Osteoblast (primary cell): ENCODE data around the gene ERAP2. TPM values are rescaled to one million over a fixed set of nuclear protein-coding genes. Genes with fewer than 3 reads are reported as not detected.

ENCODE experiments used
- DNase-seq: peaks from one replicate; pipeline ENCODE4 v3.0.0; 2011; ENCODE audit warnings: low spot score, mixed read lengths; ENCODE audit not compliant: insufficient read length; ENCODE audit errors: missing footprints
- H2AFZ ChIP-seq: 2 replicates; pipeline ENCODE4 v1.6.0; 2011; ENCODE audit warnings: mild to moderate bottlenecking, low read length
- H3K27ac ChIP-seq: 2 replicates; pipeline ENCODE4 v1.5.1; 2011; ENCODE audit warnings: mild to moderate bottlenecking, low read depth, low read length, moderate library complexity
- H3K27me3 ChIP-seq: 2 replicates; pipeline ENCODE4 v1.6.0; 2012; ENCODE audit warnings: mild to moderate bottlenecking, control low read depth, inconsistent platforms, low read length, moderate library complexity; ENCODE audit not compliant: insufficient read depth
- H3K36me3 ChIP-seq: 2 replicates; pipeline ENCODE4 v1.5.1; 2011; ENCODE audit warnings: mild to moderate bottlenecking, low read length, control low read depth, moderate library complexity; ENCODE audit not compliant: insufficient read depth
- H3K4me1 ChIP-seq: 2 replicates; pipeline ENCODE4 v1.5.1; 2011; ENCODE audit warnings: mild to moderate bottlenecking, low read length, control low read depth, moderate library complexity; ENCODE audit not compliant: insufficient read depth
- H3K4me2 ChIP-seq: 2 replicates; pipeline ENCODE4 v1.6.0; 2011; ENCODE audit warnings: mild to moderate bottlenecking, low read length; ENCODE audit not compliant: insufficient read depth
- H3K4me3 ChIP-seq: fragments of 200-600 bp; sonication (generic); 3 replicates; pipeline ENCODE4 v1.5.1; 2012; ENCODE audit warnings: mild to moderate bottlenecking, low read length, inconsistent platforms; ENCODE audit not compliant: insufficient read depth
- H3K79me2 ChIP-seq: 2 replicates; pipeline ENCODE4 v1.6.0; 2012; ENCODE audit warnings: mild to moderate bottlenecking, low read length, control low read depth, inconsistent platforms; ENCODE audit not compliant: insufficient read depth
- H3K9me3 ChIP-seq: 2 replicates; pipeline ENCODE4 v1.5.1; 2011; ENCODE audit warnings: low read depth, low read length, control low read depth
- H4K20me1 ChIP-seq: 2 replicates; pipeline ENCODE4 v1.6.0; 2012; ENCODE audit warnings: mild to moderate bottlenecking, low read length, control low read depth; ENCODE audit not compliant: insufficient read depth
- CTCF ChIP-seq: IDR thresholded peaks from 2 replicates; pipeline ENCODE4 v1.5.1; 2011; ENCODE audit warnings: mild to moderate bottlenecking, low read depth, low read length, moderate library complexity; ENCODE audit errors: extremely low read depth
- total RNA-seq: library from RNA; depleted of rRNA; stranded (reverse); fragments of >200 nt; gene quantifications from 2 replicates; pipeline ENCODE4 v1.2.3, GENCODE V29; 2012

ERAP2 gene
- total RNA-seq: 5.6 and 84.7 TPM in 2 replicates

GRCh38 chr5:96876292-96876850 is at the start of gene ERAP2:
ERAP2 (plus strand) TSS chr5:96876500; CDS start chr5:96879686, 3,186 bp downstream.
- Histone ChIP-seq H2AFZ (peak within 1 kb of the TSS; percentile 96), H4K20me1 (no peaks in the 10 kb centered on the region), H3K27ac (peak within 1 kb of the TSS; percentile 84), H3K36me3 (no peaks in the 10 kb centered on the region), H3K9me3 (no peaks in the 10 kb centered on the region), H3K4me2 (peak within 1 kb of the TSS; percentile 96), H3K79me2 (peaks cover 5% of the 10 kb centered on the region), H3K27me3 (no peaks in the 10 kb centered on the region), H3K4me1 (peaks cover 24% of the 10 kb centered on the region), H3K4me3 (peak within 1 kb of the TSS; percentile 85)
- no peak for TF ChIP-seq CTCF
- no peak for DNase-seq

GRCh38 chr5:96829297-96829696 is 47.0 kb upstream of the ERAP2 start:
- H3K4me2 ChIP-seq: no peak overlapping the region
- no peak for TF ChIP-seq CTCF
- no peaks in the 10 kb centered on the region for H3K27me3 ChIP-seq
- no peak overlapping the region for H3K4me3 ChIP-seq
- H3K79me2 ChIP-seq: no peaks in the 10 kb centered on the region
- no peak overlapping the region for H3K27ac ChIP-seq
- no peaks in the 10 kb centered on the region for H3K9me3 ChIP-seq
- H4K20me1 ChIP-seq: no peaks in the 10 kb centered on the region
- H2AFZ ChIP-seq: no peak overlapping the region
- H3K36me3 ChIP-seq: no peaks in the 10 kb centered on the region
- no peak for DNase-seq
- H3K4me1 ChIP-seq: peaks cover 2% of the 10 kb centered on the region

- Histone ChIP-seq H3K36me3 (no peaks in the 10 kb centered on the region), H3K79me2 (no peaks in the 10 kb centered on the region), H2AFZ (no peak overlapping the region), H3K27me3 (no peaks in the 10 kb centered on the region), H4K20me1 (no peaks in the 10 kb centered on the region), H3K27ac (no peak overlapping the region), H3K4me2 (no peak overlapping the region), H3K4me1 (no peaks in the 10 kb centered on the region), H3K4me3 (no peak overlapping the region), H3K9me3 (no peaks in the 10 kb centered on the region)
- no peak for TF ChIP-seq CTCF
- DNase-seq: no peak
Observed at GRCh38 chr5:96834016-96834415, 42.3 kb upstream of the ERAP2 start.

- Histone ChIP-seq H2AFZ (no peak overlapping the region), H3K27me3 (no peaks in the 10 kb centered on the region), H3K4me1 (no peaks in the 10 kb centered on the region), H3K27ac (no peak overlapping the region), H3K4me2 (no peak overlapping the region), H4K20me1 (no peaks in the 10 kb centered on the region), H3K79me2 (no peaks in the 10 kb centered on the region), H3K36me3 (no peaks in the 10 kb centered on the region), H3K4me3 (no peak overlapping the region), H3K9me3 (no peaks in the 10 kb centered on the region)
- no peak for DNase-seq
- no peak for TF ChIP-seq CTCF
Observed at GRCh38 chr5:96835791-96836191, 40.5 kb upstream of the ERAP2 start.
